ENCODE results near the gene ALPK1.

Gene ALPK1

DNA sequence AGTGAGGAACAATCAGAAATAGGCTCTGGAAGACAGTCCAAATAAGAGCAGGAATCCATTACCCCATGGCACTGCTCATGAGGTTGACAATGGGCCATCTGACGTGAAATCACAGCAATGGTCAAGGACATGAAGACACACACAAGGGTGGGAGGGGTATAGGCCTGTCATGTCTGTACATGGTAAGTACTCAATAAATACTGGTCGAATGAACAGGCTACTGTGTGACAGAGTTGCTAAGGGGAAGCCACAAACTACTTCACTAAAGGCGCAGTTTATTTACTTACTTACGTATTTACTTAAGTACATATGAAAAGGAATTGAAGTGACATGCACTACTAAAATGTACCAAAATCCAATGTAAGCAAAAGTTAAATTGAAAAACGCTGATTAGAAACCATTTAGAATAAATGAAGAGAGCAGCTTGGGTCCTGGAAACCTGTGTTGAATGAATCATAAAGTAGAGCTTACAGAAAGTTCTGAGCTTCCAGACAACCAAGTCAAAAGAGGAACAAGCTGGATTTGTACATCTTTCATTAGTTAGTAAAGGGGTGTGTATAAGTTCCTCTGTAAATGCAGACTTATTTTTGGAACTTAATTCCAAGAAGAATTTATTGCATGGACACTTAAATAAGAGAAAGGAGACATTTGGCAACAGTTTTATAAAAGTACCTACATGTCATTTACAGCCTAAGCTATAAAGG, 32.7 kb downstream of the ALPK1 start:
- DNase-seq: no peak

DNA sequence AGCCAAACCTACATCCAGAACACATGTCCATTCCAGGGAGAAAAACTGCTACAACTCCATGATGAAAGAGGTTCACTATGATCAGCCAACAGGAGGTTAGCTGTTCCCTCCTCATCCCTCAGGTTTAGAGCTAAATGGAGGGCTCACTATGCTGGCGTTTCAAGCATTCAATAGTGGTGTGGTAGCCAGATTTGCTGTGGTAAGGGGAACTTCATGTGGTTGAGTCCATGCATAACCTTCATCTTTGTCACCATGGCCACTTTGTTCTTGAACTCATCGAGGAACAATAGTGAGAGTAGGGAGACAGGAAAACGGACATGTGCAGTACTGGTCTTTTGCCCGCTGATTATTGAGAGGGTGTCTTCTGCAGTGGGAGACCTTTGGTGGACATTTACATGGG, 33.8 kb downstream of the ALPK1 start:
- DNase-seq: no peak

DNA sequence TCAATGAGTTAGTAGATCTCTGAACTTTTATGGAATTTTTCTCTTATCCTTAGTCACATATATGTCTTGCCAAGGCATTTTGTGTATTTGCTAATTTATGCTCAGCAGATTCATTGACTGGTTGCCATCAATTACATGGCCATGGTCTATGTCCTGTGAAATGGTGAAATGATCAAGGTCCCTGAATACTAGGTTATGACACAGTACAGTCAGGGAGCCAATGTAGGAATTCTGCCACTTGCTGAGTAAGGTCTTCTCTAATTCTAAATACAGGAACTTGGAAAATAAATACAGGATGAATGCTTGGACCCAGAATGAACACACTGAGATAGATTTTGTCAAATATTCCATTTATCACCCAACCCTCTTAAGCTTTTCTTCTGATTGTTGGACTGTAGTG, 35.2 kb downstream of the ALPK1 start:
- no peak for DNase-seq

DNA sequence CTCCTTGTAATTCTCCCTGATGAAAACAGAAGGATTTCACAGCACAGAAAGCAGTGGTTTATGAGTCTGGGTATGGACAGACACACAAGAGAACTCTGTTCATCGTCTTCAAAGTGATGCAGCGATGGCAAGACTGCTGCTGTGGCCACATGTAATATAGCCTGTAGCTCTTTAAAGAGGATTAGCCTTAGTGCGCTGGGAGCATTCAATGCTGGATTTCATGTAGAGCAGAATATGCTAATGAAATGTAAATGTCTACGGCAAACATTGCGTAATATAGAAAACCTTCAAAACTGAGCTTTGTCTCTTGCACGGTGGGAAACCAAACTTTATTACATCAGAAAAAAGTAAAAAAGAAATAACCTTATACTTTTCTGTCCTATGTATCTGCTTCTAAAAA, 42.9 kb downstream of the ALPK1 start:
- DNase-seq: no peak

DNA sequence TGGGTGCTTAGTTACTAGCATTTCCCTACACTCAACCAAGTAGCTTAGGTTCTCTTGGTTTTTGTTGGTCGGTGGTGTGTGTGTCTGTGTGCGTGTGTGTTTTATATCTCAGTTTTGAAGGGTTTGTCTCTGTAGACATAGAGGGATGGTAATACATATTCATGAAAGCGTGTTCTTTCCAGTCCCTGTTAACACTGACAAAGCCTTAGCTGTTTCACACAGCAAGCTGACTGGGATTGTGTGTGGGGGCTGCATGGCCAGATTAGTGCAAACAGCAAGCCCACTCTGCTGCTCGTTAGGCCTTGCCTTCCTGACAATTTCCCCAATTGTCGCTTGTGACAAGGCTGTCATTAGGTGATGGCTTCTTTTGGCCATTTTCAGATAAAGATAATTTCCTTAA, 43.9 kb downstream of the ALPK1 start:
- no peak for DNase-seq

DNA sequence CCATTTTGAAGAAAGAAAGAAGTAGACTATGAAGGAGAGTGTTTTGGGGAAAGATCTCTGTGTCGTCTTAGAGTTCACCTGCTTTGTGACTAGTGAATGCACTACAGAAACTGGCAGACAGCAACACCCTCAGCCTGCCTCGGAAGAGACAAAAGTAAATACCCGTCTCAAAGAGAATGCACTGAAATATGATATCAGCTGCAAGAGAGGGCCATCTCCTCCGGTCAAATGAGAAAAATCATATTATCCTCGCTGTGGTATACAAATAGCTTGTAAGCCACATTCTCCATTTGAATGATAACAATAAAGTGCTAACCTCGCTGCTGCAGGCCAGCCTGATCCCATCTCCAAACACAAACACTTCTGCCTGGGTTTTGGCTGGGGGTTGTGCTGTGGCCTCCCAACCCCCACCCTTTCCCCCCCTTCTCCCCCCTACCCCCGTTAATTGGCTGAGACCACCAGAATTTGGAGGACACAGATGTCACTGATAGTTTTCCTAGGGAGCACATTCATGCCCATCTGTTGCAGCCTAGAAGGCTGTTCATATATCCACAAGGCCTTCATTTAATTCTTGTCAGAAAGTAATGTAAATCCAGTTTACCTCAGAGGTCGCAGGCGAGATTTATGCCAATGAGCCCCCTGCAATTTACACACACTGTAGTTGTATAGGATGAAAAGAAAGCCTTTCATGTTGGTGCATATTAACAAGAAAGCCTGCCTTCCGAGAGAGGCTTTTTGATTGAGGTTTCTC, 46.3 kb downstream of the ALPK1 start:
- no peak for DNase-seq

DNA sequence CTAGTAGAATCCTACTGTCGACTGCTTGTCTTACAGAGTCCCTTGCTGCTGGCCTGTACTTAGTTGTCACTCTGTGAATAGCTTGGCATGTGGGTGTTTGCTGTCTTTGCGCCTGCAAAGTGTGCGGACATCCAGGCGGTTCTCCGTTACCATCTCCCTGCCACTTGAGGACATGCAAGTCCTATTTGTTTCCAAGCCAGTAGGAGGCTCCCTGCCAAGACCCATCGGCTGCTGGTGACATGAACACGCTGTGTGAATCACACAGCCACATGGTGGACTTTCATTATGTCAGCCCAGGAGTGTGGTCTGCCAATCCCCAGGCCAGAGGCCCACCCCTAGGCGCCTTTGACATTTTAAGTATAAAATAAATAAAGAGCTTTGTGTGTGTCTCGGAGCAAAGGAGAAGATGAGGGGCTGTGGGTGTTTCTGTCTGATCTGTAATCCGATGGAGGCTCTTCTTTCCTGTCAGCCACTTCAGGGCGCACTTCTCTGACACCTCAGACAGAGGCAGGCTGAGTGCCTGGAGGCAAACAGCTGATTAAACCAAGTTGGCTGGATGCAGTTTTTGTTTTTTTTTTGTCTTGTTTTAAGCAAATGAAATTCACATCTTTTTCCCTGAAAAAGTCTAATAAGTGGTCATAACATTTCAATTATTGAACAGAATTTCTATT, 51.5 kb downstream of the ALPK1 start:
- DNase-seq: no peak

DNA sequence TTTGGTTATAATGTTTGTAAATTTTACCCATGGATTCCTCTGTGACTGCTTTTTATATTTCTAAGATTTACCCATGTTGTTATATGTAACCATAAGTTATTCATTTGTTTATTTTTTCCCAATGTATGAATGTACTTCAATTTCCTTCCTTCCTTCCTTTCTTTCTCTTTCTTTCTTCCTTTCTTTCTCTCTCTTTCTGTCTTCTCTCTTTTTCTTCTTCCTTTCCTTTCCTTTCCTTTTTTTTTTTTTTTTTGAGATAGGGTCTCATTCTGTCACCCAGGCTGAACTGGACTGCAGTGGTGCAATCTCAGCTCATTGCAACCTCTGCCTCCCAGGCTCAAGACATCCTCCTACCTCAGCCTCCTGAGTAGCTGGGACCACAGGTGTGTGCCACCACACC, 55.6 kb downstream of the ALPK1 start:
- DNase-seq: no peak

DNA sequence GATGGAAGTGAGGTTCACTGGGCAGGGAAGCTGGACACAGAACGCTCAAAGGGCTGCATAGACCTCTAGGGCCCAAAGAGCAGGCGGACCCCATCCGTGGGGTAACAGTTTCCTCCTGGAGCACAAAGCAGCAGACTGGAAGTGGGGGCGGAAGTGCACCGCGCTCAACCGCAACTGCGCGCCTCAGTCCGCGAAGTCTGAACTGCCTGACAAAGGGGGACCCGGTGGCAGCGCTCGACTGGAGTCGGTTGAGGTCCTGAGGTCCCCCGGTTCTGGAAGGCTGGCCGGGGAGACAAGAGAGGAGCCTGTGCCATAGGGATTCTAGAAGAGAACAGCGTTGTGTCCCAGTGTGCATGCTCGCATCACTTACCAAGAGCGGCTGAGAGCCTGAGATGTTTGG, 58.5 kb downstream of the ALPK1 start:
- DNase-seq: no peak

DNA sequence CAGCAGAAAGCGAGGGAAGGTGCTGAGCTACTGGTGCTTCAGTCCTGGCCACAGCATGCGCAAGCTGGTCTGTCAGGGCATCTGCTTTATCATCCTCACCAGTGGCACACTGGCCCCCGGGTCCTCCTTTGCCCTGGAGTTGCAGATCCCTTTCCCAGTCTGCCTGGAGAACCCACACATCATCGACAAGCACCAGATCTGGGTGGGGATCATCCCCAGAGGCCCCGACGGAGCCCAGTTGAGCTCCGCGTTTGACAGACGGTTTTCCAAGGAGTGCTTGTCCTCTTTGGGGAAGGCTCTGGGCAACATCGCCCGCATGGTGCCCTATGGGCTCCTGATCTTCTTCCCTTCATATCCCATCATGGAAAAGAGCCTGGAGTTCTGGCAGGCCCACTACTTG, 60.3 kb downstream of the ALPK1 start:
- DNase-seq: no peak

DNA sequence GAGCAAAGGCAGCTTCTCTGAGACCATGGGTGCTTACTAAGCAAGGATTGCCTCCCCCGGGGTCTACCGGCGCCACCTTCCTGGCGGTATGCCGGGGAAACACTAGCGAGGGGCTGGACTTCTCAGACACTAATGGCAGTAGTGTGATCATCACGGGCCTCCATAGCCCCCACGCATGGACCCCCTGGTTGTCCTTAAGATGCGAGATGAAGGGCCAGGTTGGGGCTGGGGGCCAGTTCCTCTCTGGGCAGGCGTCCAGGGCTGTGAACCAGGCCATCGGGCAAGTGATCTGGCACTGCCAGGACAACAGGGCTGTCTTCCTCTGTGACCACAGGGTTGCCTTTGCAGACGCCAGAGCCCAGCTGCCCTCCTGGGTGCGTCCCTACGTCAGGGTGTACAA, 60.7 kb downstream of the ALPK1 start:
- no peak for DNase-seq

DNA sequence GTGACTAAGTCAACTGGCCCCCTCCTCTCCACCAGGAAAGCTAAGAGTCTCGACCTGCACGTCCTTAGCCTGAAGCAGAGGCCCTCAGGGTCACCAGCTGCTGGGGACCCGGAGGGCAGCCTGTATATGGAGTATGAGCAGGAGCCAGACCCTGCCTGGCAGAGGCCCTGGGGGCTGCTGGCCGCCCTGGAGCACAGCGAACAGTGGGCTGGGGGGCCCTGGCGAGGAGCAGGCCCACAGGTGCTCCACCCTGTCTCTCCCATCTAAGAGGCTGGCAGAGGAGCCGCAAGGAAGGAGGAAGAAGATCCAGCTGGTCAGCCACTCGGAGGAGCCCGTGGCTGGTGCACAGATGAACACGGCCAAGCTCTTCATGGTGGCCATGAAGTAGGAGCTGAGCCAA, 61.2 kb downstream of the ALPK1 start:
- no peak for DNase-seq

DNA sequence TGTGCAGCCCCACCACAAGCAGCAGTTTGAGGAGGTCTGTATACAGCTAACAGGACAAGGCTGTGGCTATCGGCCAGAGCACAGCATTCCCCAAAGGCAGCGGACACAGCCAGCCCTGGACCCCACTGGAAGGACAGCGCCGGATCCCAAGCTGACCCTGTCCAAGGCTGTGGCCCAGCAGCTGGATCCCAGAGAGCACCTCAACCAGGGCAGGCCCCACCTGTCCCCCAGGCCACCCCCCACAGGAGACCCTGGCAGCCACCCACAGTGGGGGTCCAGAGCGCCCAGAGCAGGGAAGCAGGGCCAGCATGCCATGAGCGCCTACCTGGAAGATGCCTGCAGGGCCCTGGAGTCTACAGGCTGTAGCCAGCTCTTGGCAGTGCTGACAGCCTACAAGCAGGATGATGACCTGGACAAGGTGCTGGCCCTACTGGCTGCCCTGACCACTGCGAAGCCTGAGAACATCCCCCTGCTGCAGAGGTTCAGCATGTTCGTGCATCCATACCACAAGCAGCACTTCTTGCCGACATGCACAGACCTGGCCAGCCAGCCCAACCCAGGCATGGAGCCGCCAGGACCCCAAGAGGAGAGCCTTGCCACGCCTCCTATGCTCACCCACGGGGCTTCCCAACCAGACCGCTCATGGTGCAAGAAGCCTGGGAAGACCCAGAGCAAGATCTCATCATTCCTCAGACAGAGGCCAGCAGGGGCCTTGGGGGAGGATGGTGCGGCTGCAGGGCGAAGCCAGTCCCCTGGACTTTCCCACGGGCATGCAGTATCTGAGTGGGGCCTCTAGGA, 62.0 kb downstream of the ALPK1 start:
- no peak for DNase-seq

DNA sequence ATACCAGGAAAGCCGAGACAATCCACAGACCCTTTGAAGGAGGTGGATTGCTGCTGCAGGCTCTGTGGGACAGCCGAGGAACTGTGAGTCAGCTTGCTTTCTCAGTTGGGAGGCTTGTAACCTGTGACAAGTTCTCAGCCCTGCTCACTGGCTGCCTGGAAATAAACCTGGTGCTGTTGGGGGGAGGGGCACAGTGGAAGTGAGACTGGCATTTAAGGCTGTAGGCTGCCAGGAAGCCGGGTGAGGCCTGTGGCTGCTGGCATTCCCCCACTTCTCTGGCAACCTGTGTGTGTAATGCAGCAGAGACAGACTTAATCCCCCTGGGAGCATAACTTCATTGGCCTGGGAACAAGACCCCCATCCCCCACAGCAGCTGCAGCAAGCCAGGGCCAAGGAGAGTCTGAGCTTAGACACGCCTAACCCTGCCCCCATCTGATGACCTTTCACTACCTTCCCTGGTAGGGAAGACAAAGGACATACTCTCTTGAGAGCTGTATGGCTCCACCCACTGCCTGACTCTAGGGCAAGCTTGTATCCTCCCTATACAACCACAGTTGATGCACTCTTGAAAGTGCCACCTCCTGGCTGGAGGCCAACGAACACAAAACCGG, 64.1 kb downstream of the ALPK1 start:
- no peak for DNase-seq

DNA sequence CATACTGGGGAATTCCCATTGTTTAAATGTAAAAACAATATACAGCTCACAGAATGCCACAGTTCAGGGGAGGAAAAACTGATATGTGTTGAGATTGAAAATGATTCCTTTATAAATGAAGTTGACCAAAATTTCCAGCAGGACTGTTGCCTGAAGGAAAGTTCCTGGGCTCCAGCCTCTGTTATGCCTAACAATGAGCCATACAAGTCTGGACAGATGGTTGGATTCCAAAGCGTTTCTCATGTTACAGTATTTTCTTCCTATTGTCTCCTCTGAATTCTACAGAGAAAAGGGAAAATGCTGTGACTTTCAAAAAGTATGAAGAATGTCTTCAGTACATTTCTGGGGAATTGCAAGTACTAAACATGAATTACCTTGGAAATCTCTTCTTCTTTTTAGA, 73.3 kb downstream of the ALPK1 start:
- no peak for DNase-seq

DNA sequence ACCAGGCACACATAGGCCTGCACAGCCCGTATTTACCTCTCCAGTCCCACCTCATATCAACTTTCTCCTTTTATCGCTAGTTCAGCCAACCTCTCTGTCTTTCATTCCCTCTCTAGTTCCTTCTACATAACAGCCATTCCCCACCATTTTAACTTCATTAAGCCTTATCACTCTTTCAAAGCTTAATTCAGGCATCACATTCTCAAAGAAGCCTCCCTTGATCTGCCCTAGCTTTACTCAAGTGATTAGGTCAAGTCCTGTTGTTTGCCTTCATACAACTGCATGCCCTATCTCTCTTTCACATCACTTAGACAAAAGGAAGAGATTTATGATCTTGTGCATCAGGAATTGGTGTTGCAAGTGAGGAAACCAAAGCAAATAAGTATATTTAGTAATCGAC, 74.2 kb downstream of the ALPK1 start:
- no peak for DNase-seq

DNA sequence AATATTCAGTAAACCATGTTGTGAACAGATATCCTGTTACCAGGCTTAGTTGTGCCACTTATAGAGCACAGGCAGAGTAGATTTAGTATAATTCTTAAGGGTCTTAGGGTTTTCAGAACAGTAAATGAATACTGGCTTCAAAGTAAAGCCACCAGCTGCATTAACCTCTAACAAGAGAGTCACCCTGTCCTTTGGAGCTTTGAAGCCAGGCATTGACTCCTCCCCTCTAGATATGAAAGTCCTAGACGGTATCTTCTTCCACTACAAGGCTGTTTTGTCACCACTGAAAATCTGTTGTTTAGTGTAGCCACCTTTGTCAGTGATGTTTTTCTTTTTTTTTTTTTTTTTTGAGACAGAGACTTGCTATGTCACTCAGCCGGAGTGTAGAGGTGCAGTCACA, 77.7 kb downstream of the ALPK1 start:
- DNase-seq: no peak

DNA sequence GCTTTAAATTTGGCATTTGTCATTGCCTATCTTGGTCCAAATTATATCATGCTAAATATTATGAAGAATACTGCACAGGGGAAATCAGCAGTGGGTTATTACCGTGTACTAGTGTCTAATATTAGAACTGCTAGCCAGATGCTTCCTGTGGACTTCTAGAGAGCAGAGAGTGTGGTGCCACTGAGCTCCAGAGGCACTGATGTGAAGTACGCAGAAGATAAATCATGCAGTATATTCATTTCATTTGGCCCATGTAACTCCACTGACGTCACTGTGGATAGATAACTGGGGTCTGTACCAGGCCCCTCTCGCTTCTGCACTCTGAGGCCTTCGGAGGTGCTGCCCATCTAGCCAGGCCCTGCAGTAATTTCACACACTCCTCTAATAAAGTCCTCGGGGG, 80.0 kb downstream of the ALPK1 start:
- no peak for DNase-seq

DNA sequence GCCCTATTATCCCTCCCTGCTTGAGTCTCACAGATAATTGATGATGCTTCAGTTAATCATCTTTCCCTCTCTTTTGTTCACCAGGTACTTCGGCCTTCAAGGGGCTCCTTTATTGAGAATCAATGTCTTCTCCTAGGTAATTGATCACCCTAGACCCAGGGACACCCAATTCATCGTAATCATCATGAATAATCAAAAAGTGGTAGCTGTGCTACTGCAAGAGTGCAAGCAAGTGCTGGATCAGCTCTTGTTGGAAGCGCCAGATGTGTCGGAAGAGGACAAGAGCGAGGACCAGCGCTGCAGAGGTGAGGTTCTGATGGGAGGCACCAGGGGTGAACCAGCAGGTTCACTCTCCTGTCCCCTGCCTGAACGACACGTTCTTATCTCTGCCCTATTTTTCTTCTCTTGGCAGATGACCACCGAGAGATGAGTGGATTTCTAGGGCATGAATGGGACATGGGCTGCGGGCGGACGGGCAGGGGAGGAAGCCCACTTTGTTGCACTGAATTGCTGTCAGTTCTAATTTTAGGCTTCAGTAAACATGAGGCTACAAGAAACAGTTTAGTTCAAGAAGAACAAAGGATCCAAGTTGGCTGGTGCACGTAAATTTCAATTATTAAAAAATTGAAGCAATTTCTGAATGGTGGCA, 80.5 kb downstream of the ALPK1 start:
- no peak for DNase-seq

DNA sequence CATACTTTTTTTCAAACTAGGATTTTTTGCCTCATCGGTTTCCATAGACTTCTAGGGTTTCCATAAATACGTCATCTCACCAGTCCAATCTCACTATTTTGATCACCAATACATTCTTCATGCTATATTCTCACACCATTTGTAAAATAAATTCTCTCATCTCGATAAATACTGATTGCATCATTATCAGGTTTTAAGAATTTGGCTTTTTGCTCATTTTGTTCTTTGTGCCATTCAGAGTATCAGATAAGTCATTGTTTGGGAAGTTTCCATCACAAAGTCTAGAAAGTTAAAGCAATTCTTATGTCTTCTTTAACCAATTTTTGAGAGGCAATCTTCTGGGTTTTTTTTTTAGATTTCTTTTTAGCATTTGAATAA, 81.1 kb downstream of the ALPK1 start:
- DNase-seq: no peak

DNA sequence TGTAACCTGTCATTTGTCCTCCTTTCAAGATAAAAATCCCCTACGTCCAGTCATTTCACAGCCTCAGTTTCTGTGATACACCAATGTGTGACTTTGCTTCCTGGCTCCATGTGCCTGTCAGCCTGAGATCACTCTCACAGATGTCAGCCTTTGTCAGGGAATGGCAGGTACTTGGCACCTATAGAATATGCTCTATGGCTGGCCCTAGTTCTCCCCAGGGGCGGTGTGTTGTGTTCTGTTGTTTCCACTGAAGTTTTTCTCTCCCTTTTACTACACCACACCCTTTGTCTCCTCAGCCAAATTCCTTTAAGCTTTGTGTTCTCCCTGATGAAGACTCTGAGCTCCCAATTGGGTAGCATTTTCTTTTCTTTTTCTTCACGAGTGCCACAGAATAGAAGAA, 81.7 kb downstream of the ALPK1 start:
- no peak for DNase-seq

DNA sequence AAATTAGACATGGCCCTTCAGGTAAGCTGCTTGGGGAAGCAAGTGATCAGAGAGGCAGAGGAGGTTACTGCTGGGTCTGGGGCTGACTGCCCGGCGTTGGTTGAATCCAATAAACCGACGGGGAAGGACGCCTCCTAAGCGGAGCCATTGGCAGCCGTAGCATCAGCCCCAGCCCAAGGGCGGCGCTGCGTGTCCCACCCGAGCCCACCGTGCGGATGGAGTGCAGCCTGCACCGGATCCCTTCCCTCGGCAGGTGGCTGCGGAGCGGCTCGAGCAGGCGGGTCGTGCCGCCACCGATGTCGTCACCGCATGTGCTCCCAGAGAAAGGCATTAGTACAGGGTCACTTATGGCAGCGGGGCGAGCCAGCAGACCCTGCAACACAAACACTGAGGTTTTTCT, 82.1 kb downstream of the ALPK1 start:
- DNase-seq: no peak

Data from activated effector memory CD4-positive, alpha-beta T cell treated with Interleukin-2 at 50 U/mL for 16 hours (primary cell).